HG02642 (cell line): ENCODE measurements around the gene STAT5A.

Experiments used
- ATAC-seq: cut with Tn5 transposase; IDR thresholded peaks from one replicate; pipeline ENCODE4 v1.9.1; 2021; ENCODE audit warnings: mild to moderate bottlenecking; ENCODE audit not compliant: unreplicated experiment, poor library complexity

The STAT5A gene

GRCh38 chr17:42322382-42323267 is 34.3 kb downstream of the STAT5A start:
- ATAC-seq, result peak; percentile 81

GRCh38 chr17:42323268-42323773 is 35.0 kb downstream of the STAT5A start:
- ATAC-seq, result no peak

- no peak for ATAC-seq
These were observed 36.7 kb downstream of the STAT5A start for GRCh38 chr17:42325026-42325425.

GRCh38 chr17:42329025-42329976 is 41.0 kb downstream of the STAT5A start:
- ATAC-seq, result no peak

- no peak for ATAC-seq
These were observed 44.8 kb downstream of the STAT5A start for GRCh38 chr17:42333053-42333452.

GRCh38 chr17:42334677-42335076 is 46.4 kb downstream of the STAT5A start:
- no peak for ATAC-seq

- no peak for ATAC-seq
These were observed 49.1 kb downstream of the STAT5A start for GRCh38 chr17:42337442-42337841.

- ATAC-seq, result no peak
These were observed 50.2 kb downstream of the STAT5A start for GRCh38 chr17:42338427-42338985.

GRCh38 chr17:42339221-42339620 is 50.9 kb downstream of the STAT5A start:
- ATAC-seq, result no peak

GRCh38 chr17:42340691-42341127 is 52.4 kb downstream of the STAT5A start:
- ATAC-seq, result no peak

- no peak for ATAC-seq
These were observed 53.3 kb downstream of the STAT5A start for GRCh38 chr17:42341568-42341967.

GRCh38 chr17:42342242-42343008 is 54.1 kb downstream of the STAT5A start:
- no peak for ATAC-seq

GRCh38 chr17:42345396-42346073 is 57.2 kb downstream of the STAT5A start:
- no peak for ATAC-seq

- no peak for ATAC-seq
These were observed 58.2 kb downstream of the STAT5A start for GRCh38 chr17:42346481-42346880.

GRCh38 chr17:42347198-42347597 is 58.9 kb downstream of the STAT5A start:
- no peak for ATAC-seq

- no peak for ATAC-seq
These were observed 59.3 kb downstream of the STAT5A start for GRCh38 chr17:42347606-42348005.

GRCh38 chr17:42348104-42348503 is 59.8 kb downstream of the STAT5A start:
- ATAC-seq, result no peak

GRCh38 chr17:42354956-42355843 is 66.9 kb downstream of the STAT5A start:
- ATAC-seq, result no peak
